CD4-positive, alpha-beta T cell (primary cell): ENCODE data around the gene ZNF319. TPM values are rescaled to one million over a fixed set of nuclear protein-coding genes. Genes with fewer than 3 reads are reported as not detected.

ENCODE experiments used
- ATAC-seq: fragments of 200-7000 bp; cut with Tn5 transposase; one replicate; pipeline ENCODE4 v1.10.0; 2022; ENCODE audit warnings: mild to moderate bottlenecking; ENCODE audit not compliant: poor library complexity
- CTCF ChIA-PET: fragments of 350-600 bp; sonication (Branson Sonifier 250); formaldehyde crosslinking; loops from one replicate; lab custom pipeline; 2021; ENCODE audit warnings: antibody characterized with exemption, inconsistent platforms; lab: Charles Lee
- POLR2A ChIA-PET: fragments of 350-600 bp; sonication (Branson Sonifier 250); formaldehyde crosslinking; loops from one replicate; lab custom pipeline; 2021; ENCODE audit warnings: antibody characterized with exemption, inconsistent platforms; lab: Charles Lee
- DNase-seq, 14 experiments: peaks; one replicate each; pipeline ENCODE4 v3.0.0-alpha.2; 2013 to 2020; ENCODE audit warnings: mixed read lengths in 2 of 14
- H3K27ac ChIP-seq, 2 donors: one replicate each; pipeline versions ENCODE4 v1.5.1 to v1.7.0; 2013; ENCODE audit warnings: low read length in 2 of 2, low read depth in 1 of 2, mild to moderate bottlenecking in 1 of 2
- H3K27me3 ChIP-seq, 2 experiments: 1 replicate in 1 of 2; 2 replicates in 1 of 2; pipeline versions ENCODE4 v1.6.1 to v1.7.0; 2013; ENCODE audit warnings: low read length in 2 of 2, control low read depth in 1 of 2, mild to moderate bottlenecking in 1 of 2, moderate library complexity in 1 of 2; ENCODE audit not compliant: insufficient read depth in 2 of 2, control insufficient read depth in 1 of 2
- H3K36me3 ChIP-seq: one replicate; pipeline ENCODE4 v1.6.1; 2013; ENCODE audit warnings: low read length, control low read depth; ENCODE audit not compliant: insufficient read depth
- H3K4me1 ChIP-seq: one replicate; pipeline ENCODE4 v1.6.1; 2013; ENCODE audit warnings: low read length, control low read depth; ENCODE audit not compliant: insufficient read depth
- H3K4me3 ChIP-seq: one replicate; pipeline ENCODE4 v1.5.1; 2013; ENCODE audit warnings: mild to moderate bottlenecking, low read length, moderate library complexity
- H3K9me3 ChIP-seq, 2 experiments: 1 replicate in 1 of 2; 2 replicates in 1 of 2; pipeline versions ENCODE4 v1.6.1 to v1.7.0; 2013; ENCODE audit warnings: low read length in 2 of 2, mild to moderate bottlenecking in 2 of 2, control low read depth in 1 of 2, moderate library complexity in 1 of 2; ENCODE audit not compliant: control insufficient read depth in 1 of 2, insufficient read depth in 1 of 2
- H3K27ac Mint-ChIP-seq: one replicate; pipeline ENCODE4 v1.8.0; 2020; ENCODE audit warnings: mixed read lengths
- H3K27me3 Mint-ChIP-seq: one replicate; pipeline ENCODE4 v1.8.0; 2021; ENCODE audit warnings: mixed read lengths
- H3K36me3 Mint-ChIP-seq: one replicate; pipeline ENCODE4 v1.8.0; 2021; ENCODE audit warnings: low read depth, mixed read lengths
- H3K4me1 Mint-ChIP-seq: one replicate; pipeline ENCODE4 v1.8.0; 2021; ENCODE audit warnings: low read depth, mixed read lengths
- H3K4me3 Mint-ChIP-seq: one replicate; pipeline ENCODE4 v1.8.0; 2020; ENCODE audit warnings: mild to moderate bottlenecking, mixed read lengths
- H3K9me3 Mint-ChIP-seq: one replicate; pipeline ENCODE4 v1.8.0; 2020; ENCODE audit warnings: mixed read lengths
- intact Hi-C, 2 experiments: fragments of 100-400 bp; cut with DNase I in 1 of 2; cut with micrococcal nuclease in 1 of 2; formaldehyde crosslinking; loops; one replicate each; pipeline versions ENCODE4 v1.15.1 to v1.9.0; 2023 to 2025; cut with DNase I, micrococcal nuclease
- total RNA-seq, 174 experiments: library from RNA in 2 of 174; stranded (reverse) in 2 of 174; gene quantifications; one replicate each; pipeline ENCODE4 v1.2.3 and lab custom pipeline; 2021 to 2026
- TF ChIP-seq, protein P1 (sequence below): fragments of 200-600 bp; IDR thresholded peaks from one replicate; pipeline ENCODE4 v1.8.0; 2022; ENCODE audit warnings: antibody characterized with exemption, mild to moderate bottlenecking

Gene ZNF319
- total RNA-seq, 2 experiments from 2014 or later = 11.4 to 12.9 TPM

DNA sequence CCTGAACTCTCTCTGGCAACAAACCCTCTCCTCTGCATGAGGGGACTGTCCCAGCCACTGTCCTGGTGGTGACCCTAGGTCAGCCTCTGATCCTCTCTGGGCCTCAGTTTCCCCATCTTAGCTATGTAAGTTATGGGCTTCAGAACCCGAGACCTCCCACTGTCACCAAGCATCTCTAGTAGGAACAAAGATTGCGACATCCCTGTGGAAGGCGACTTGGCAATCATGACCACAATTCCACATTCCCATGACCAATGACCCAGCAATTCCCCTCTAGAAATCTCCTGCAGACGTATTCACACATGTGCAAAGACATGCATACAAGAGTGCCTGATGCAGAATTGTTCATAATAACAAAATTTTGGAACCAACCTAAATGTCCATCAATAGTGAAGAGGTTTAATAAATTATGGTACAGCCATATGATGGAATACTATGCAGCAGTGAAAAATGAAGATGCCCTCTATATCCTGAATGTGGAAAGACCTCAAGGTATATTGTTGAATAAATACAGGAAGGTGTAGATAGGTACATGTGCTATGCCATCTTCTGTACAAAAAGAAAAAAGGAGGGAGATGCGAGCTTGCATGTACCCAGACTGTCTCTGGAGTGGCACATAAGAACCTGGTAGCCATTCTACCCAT lies 50.8 kb downstream of the ZNF319 start:
- POLR2A ChIA-PET = no interaction called here

DNA sequence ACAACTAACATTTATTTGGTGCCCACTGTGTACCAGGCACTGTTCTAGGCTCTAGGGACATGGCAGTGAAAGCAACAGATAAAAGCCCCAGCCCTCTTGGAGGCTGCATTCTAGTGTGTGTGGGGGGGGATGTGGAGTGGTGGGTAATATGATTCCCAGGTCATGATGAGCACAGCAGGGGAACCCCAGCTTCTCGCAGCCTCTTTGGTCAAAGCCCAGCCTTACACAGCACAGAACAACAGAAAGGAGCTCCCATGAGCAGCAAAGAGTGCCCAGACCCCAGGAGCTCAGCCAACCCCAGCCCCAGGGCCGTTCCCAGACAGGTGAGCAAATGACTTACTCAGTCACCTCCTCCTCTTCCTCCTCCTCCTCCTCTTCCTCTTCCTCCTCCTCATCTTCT lies 51.5 kb downstream of the ZNF319 start:
- POLR2A ChIA-PET = no interaction called here
- CTCF ChIA-PET = no interaction called here

More for the DNA sequence above, 50.8 kb downstream of the ZNF319 start:
- intact Hi-C loops = no loop called here
- TF ChIP-seq, protein P1, sequence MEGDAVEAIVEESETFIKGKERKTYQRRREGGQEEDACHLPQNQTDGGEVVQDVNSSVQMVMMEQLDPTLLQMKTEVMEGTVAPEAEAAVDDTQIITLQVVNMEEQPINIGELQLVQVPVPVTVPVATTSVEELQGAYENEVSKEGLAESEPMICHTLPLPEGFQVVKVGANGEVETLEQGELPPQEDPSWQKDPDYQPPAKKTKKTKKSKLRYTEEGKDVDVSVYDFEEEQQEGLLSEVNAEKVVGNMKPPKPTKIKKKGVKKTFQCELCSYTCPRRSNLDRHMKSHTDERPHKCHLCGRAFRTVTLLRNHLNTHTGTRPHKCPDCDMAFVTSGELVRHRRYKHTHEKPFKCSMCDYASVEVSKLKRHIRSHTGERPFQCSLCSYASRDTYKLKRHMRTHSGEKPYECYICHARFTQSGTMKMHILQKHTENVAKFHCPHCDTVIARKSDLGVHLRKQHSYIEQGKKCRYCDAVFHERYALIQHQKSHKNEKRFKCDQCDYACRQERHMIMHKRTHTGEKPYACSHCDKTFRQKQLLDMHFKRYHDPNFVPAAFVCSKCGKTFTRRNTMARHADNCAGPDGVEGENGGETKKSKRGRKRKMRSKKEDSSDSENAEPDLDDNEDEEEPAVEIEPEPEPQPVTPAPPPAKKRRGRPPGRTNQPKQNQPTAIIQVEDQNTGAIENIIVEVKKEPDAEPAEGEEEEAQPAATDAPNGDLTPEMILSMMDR = no peak
- Mint-ChIP-seq H3K4me3 (no peak overlapping the region), H3K4me1 (no peaks in the 10 kb centered on the region), H3K9me3 (no peaks in the 10 kb centered on the region), H3K27me3 (no peaks in the 10 kb centered on the region), H3K36me3 (no peaks in the 10 kb centered on the region), H3K27ac (no peak overlapping the region)
- ATAC-seq (no peak), DNase-seq (no peak)
- Histone ChIP-seq H3K27me3 (peaks cover 0 to 4% of the 10 kb centered on the region in 2 experiments), H3K4me1 (no peaks in the 10 kb centered on the region), H3K27ac (no peak overlapping the region), H3K9me3 (no peaks in the 10 kb centered on the region), H3K4me3 (no peak overlapping the region), H3K36me3 (no peaks in the 10 kb centered on the region)
- CTCF ChIA-PET = no interaction called here

DNA sequence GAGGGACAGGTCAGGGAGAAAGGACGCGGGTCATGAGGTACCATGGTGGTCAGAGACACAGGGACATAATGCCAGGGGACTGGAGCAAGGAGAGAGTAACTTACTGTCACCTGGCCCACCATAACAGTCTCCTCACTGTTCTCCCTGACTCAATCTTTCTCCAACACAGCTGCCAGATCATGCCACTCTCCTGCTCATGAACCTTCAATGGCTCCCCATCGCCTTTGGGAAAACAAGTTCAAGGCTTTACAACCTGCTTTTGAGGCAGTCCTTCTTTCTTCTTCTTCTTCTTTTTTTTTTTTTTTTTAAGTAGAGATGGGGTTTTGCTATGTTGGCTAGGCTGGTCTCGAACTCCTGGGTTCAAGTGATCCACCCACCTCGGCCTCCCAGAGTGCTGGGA lies 52.4 kb downstream of the ZNF319 start:
- intact Hi-C loops = no loop called here
- Mint-ChIP-seq H3K27me3 (no peaks in the 10 kb centered on the region), H3K4me1 (no peaks in the 10 kb centered on the region), H3K27ac (no peak overlapping the region), H3K36me3 (no peaks in the 10 kb centered on the region), H3K4me3 (no peak overlapping the region), H3K9me3 (no peaks in the 10 kb centered on the region)
- H3K27me3 ChIP-seq = peaks cover 0 to 4% of the 10 kb centered on the region in 2 experiments
- H3K36me3 ChIP-seq = no peaks in the 10 kb centered on the region
- H3K27ac ChIP-seq = no peak overlapping the region
- no peak for DNase-seq
- no peaks in the 10 kb centered on the region for H3K4me1 ChIP-seq
- CTCF ChIA-PET = no interaction called here
- no peaks in the 10 kb centered on the region for H3K9me3 ChIP-seq
- ATAC-seq = no peak
- no peak overlapping the region for H3K4me3 ChIP-seq
- POLR2A ChIA-PET = no interaction called here
- TF ChIP-seq, protein P1 = no peak

More for the DNA sequence above, 51.5 kb downstream of the ZNF319 start:
- no peak for ATAC-seq
- H3K9me3 Mint-ChIP-seq = no peaks in the 10 kb centered on the region
- no peaks in the 10 kb centered on the region for H3K4me1 Mint-ChIP-seq
- no peak overlapping the region for H3K4me3 Mint-ChIP-seq
- H3K36me3 ChIP-seq = no peaks in the 10 kb centered on the region
- H3K4me1 ChIP-seq = no peaks in the 10 kb centered on the region
- H3K27me3 ChIP-seq = peaks cover 0 to 4% of the 10 kb centered on the region in 2 experiments
- H3K27ac ChIP-seq = no peak overlapping the region
- no peak for DNase-seq
- TF ChIP-seq, protein P1 = no peak
- H3K4me3 ChIP-seq = no peak overlapping the region
- no peaks in the 10 kb centered on the region for H3K36me3 Mint-ChIP-seq
- no peaks in the 10 kb centered on the region for H3K9me3 ChIP-seq
- intact Hi-C loops = no loop called here
- no peak overlapping the region for H3K27ac Mint-ChIP-seq
- H3K27me3 Mint-ChIP-seq = no peaks in the 10 kb centered on the region
